GM12878 (cell line): ENCODE results near the gene SHROOM1. TPM values are rescaled to one million over a fixed set of nuclear protein-coding genes. Genes with fewer than 3 reads are reported as not detected.

Experiments used
- ATAC-seq: fragments of 200-7000 bp; cut with Tn5 transposase; 3 replicates; pipeline ENCODE4 v1.9.1; 2020; ENCODE audit warnings: mild to moderate bottlenecking, moderate library complexity
- BruUV-seq: library from RNA; stranded (reverse); fragments of 400-500 nt; replicated peaks from 2 replicates; lab custom pipeline; 2021; lab: Mats Ljungman, UMichigan
- CTCF ChIA-PET: fragments of 300-600 bp; sonication (Branson Sonifier 250); formaldehyde crosslinking; extraction: SDS; loops from one replicate; lab custom pipeline; 2021; ENCODE audit warnings: inconsistent platforms; lab: Yijun Ruan, JAX
- POLR2A ChIA-PET: fragments of 350-600 bp; formaldehyde crosslinking; extraction: SDS; loops from one replicate; lab custom pipeline; 2021; ENCODE audit warnings: inconsistent platforms; lab: Charles Lee
- RAD21 ChIA-PET: fragments of 300-600 bp; sonication (Branson Sonifier 250); formaldehyde crosslinking; loops from one replicate; lab custom pipeline; 2023; ENCODE audit warnings: antibody characterized with exemption; ENCODE audit not compliant: unreplicated experiment; lab: Charles Lee
- SMC1A ChIA-PET: fragments of 300-600 bp; sonication (Branson Sonifier 250); formaldehyde crosslinking; loops from one replicate; lab custom pipeline; 2023; ENCODE audit not compliant: unreplicated experiment, uncharacterized antibody; lab: Charles Lee
- DNase-seq: peaks from one replicate; pipeline ENCODE4 v3.0.0-alpha.2; 2011; ENCODE audit warnings: low read depth, low spot score
- FAIRE-seq: peaks from 3 replicates; lab custom pipeline; 2011; peaks lifted over from hg19 to GRCh38; lab: Jason Lieb, UNC
- H2AFZ ChIP-seq: 2 replicates; pipeline ENCODE4 v1.6.0; 2011; ENCODE audit warnings: low read depth, low read length, control low read depth; ENCODE audit not compliant: control insufficient read depth
- H3K27ac ChIP-seq: 2 replicates; pipeline ENCODE4 v1.5.1; 2011; ENCODE audit warnings: control low read depth; ENCODE audit not compliant: control insufficient read depth, insufficient read depth
- H3K27me3 ChIP-seq, 2 experiments: replicated peaks in 1 of 2; 2 replicates each; pipeline versions ENCODE4 v1.6.0 to v1.6.1; 2011; ENCODE audit warnings: low read length in 1 of 2; ENCODE audit not compliant: control insufficient read depth in 2 of 2, insufficient read depth in 2 of 2
- H3K36me3 ChIP-seq, 2 experiments: 2 replicates each; pipeline ENCODE4 v1.5.1; 2011; ENCODE audit warnings: low read length in 1 of 2; ENCODE audit not compliant: control insufficient read depth in 2 of 2, insufficient read depth in 2 of 2
- H3K4me1 ChIP-seq: 2 replicates; pipeline ENCODE4 v1.6.1; 2011; ENCODE audit warnings: mild to moderate bottlenecking, low read length, moderate library complexity, mixed read lengths; ENCODE audit not compliant: control insufficient read depth, insufficient read depth
- H3K4me2 ChIP-seq: 2 replicates; pipeline ENCODE4 v1.6.0; 2011; ENCODE audit warnings: control low read depth; ENCODE audit not compliant: control insufficient read depth, insufficient read depth
- H3K4me3 ChIP-seq: fragments of 200-600 bp; sonication (generic); 2 replicates; pipeline ENCODE4 v1.5.1; 2016
- H3K79me2 ChIP-seq: 2 replicates; pipeline ENCODE4 v1.6.0; 2011; ENCODE audit warnings: low read length; ENCODE audit not compliant: control insufficient read depth, insufficient read depth
- H3K9ac ChIP-seq: 2 replicates; pipeline ENCODE4 v1.8.0; 2011; ENCODE audit warnings: low read length, control low read depth, mixed read lengths; ENCODE audit not compliant: control insufficient read depth, insufficient read depth
- H3K9me3 ChIP-seq: replicated peaks from 3 replicates; pipeline ENCODE4 v1.5.1; 2011; ENCODE audit warnings: mild to moderate bottlenecking, low read length; ENCODE audit not compliant: control insufficient read depth, insufficient read depth
- H4K20me1 ChIP-seq: 2 replicates; pipeline ENCODE4 v1.6.0; 2011; ENCODE audit not compliant: control insufficient read depth, insufficient read depth
- CHD4 ChIP-seq: fragments of 200-600 bp; sonication (generic); IDR thresholded peaks from 2 replicates; pipeline ENCODE4 v1.6.1; 2016; ENCODE audit warnings: mild to moderate bottlenecking
- EZH2 ChIP-seq: IDR thresholded peaks from 2 replicates; pipeline ENCODE4 v1.6.1; 2012; ENCODE audit warnings: low read depth, mild to moderate bottlenecking, control low read depth, inconsistent platforms, low read length, borderline replicate concordance; ENCODE audit not compliant: control insufficient read depth
- MLLT1 ChIP-seq: fragments of 450-650 bp; IDR thresholded peaks from 2 replicates; pipeline ENCODE4 v1.6.1; 2016; ENCODE audit warnings: mild to moderate bottlenecking
- PBX3 ChIP-seq: IDR thresholded peaks from 2 replicates; pipeline ENCODE4 v1.6.1; 2011; ENCODE audit warnings: mild to moderate bottlenecking, low read depth, low read length, moderate library complexity; ENCODE audit not compliant: insufficient replicate concordance
- PKNOX1 ChIP-seq: fragments of 450-650 bp; IDR thresholded peaks from 2 replicates; pipeline ENCODE4 v1.6.1; 2016; ENCODE audit warnings: mild to moderate bottlenecking
- SIX5 ChIP-seq: IDR thresholded peaks from 2 replicates; pipeline ENCODE4 v1.6.1; 2011; ENCODE audit warnings: mild to moderate bottlenecking, low read depth, low read length, moderate library complexity; ENCODE audit not compliant: severe bottlenecking
- TARDBP ChIP-seq: IDR thresholded peaks from 2 replicates; pipeline ENCODE4 v1.6.1; 2016; ENCODE audit warnings: borderline replicate concordance
- WGBS: methylation state at CpG from one replicate; pipeline ENCODE4 v1.1.6; 2016; ENCODE audit warnings: low lambda C conversion rate; ENCODE audit not compliant: insufficient replicate concordance, insufficient coverage; ENCODE audit errors: missing lambda C conversion rate; 5-methylcytosine and 5-hydroxymethylcytosine counted together
- in situ Hi-C: fragments of 300-500 bp; cut with MboI; formaldehyde crosslinking; loops from 9 replicates; pipeline ENCODE4 v1.14.3; 2018; ENCODE audit warnings: mixed read lengths
- intact Hi-C: fragments of 100-400 bp; cut with micrococcal nuclease; formaldehyde crosslinking; loops from one replicate; pipeline ENCODE4 v1.14.2; 2022; ENCODE audit not compliant: unreplicated experiment
- polyA plus RNA-seq, 11 experiments: library from polyadenylated mRNA; depleted of rRNA in 4 of 11; unstranded in 6 of 11; stranded (reverse) in 5 of 11; fragments of >200 nt; fragmentation: Nextera tagmentation in 4 of 11; fragmentation: Illumina TruSeq in 1 of 11; extraction: Ambion mirVana in 4 of 11; extraction: Trizol in 1 of 11; gene quantifications; 1 replicate in 1 of 11; 2 replicates in 10 of 11; pipeline versions ENCODE4 v1.2.1 to v1.2.3, GENCODE V29; 2011 to 2016; ENCODE audit warnings: inconsistent platforms in 2 of 11, missing spikeins in 2 of 11, low read depth in 1 of 11
- total RNA-seq, 4 experiments: library from RNA; depleted of rRNA in 3 of 4; stranded (reverse); fragments of >200 nt in 3 of 4; fragmentation: Illumina TruSeq in 1 of 4; extraction: Trizol in 1 of 4; gene quantifications; 2 replicates each; pipeline versions ENCODE4 v1.2.1 to v1.2.3, GENCODE V29; 2013 to 2021
- TF ChIP-seq, protein P1 (sequence below): fragments of 450-650 bp; IDR thresholded peaks from 2 replicates; pipeline ENCODE4 v1.6.1; 2017; ENCODE audit warnings: low read depth, mild to moderate bottlenecking, moderate library complexity
- TF ChIP-seq, protein P2 (sequence below): fragments of 450-650 bp; formaldehyde crosslinking; IDR thresholded peaks from 2 replicates; pipeline ENCODE4 v1.4.0; 2020; ENCODE audit warnings: mild to moderate bottlenecking, moderate library complexity

Gene SHROOM1
- total and polyA plus RNA-seq, 10 of the 15 experiments (the other 5 are each of a cell fraction or from before 2014, with no cell fraction given): 0.05 to 3.9 (median 1.3) TPM

DNA sequence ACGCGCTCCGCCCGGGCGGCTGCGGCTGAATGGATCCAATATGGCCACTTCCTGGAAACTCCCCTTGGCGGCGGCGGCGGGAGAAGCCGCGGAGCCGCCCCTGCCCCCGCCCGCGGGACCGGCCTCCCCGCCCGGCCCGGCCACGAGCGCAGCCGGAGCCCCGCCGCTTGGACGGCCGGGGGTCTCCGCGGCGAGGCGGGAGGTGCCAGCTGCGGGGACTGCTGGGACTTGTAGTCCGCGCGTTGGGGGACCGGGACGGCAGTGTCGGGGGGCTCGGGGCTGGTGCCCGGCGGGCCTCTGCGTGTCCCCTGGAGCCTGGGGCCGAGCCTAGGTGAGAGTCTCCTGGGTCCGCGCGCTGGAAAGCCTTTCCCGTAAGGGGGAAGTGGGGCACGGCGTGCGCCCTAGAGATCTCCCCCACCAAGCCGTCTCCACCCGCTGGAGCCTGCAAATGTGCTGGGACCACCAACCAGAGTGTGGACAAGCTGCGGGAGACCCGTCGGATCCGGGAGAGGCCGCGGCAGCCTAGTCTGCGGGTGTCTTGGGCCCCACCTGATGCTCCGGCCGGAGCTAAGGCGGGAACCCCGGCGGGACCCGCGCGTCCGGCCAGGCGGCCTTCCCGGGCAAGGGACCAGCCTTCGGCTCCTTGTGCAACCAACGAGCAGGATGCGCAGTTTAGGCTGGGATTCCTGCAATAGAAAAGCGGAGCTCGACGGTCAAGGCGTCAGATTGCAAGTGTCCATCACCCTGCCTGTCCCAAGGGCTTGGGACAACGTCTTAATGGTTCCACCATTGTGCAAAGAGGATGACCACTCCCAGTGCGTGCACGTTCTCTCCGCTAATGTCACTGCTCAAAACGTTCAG, 53.0 kb downstream of the SHROOM1 start, which contains the start of gene SEPTIN8:
Gene SEPTIN8 (minus strand): TSS at position 31 of the 861 bp plus-strand sequence. CDS start 102 bp downstream, outside the sequence.
- H3K9ac ChIP-seq: peak within 1 kb of the TSS; percentile 81
- ATAC-seq (peak; percentile 74), DNase-seq (no peak), FAIRE-seq (peak; percentile 18)
- H2AFZ ChIP-seq: peak within 1 kb of the TSS; percentile 97
- H3K4me1 ChIP-seq: peaks cover 7% of the 10 kb centered on the region
- POLR2A ChIA-PET: interaction anchor here (0.6 to 7.2 kb wide), 11 partner anchors 12 to 114 kb away, joined by 3 to 56 read pairs (median 5); partner anchors contain the start of genes CCNI2 and KIF3A
- H4K20me1 ChIP-seq: no peaks in the 10 kb centered on the region
- 16% methylated on average over 52 of the region's 82 CpGs for WGBS
- SMC1A ChIA-PET: interaction anchor here (0.9 to 7.5 kb wide), 8 partner anchors 17 to 89 kb away, joined by 3 to 88 read pairs (median 5); partner anchors contain the start of gene CCNI2
- H3K36me3 ChIP-seq: no peaks in the 10 kb centered on the region
- RAD21 ChIA-PET: interaction anchor here (0.6 to 2.5 kb wide), 9 partner anchors 14 to 275 kb away, joined by 3 to 9 read pairs (median 4); partner anchors contain the start of genes CCNI2, HSPA4 and KIF3A
- H3K4me3 ChIP-seq: peak within 1 kb of the TSS; percentile 83
- H3K27me3 ChIP-seq: no peaks in the 10 kb centered on the region
- CTCF ChIA-PET: interaction anchor here (0.9 to 1.7 kb wide), 6 partner anchors 22 to 75 kb away, joined by 3 to 7 read pairs (median 3); no protein-coding TSS in a partner anchor
- intact Hi-C loops: no loop called here
- H3K9me3 ChIP-seq: no peaks in the 10 kb centered on the region
- peak within 1 kb of the TSS; percentile 90 for H3K4me2 ChIP-seq
- peaks cover 9% of the 10 kb centered on the region for H3K79me2 ChIP-seq
- BruUV-seq: no TSS peak
- in situ Hi-C loops: no loop called here
- peak within 1 kb of the TSS; percentile 50 for H3K27ac ChIP-seq
- TF ChIP-seq MLLT1 (no peak), SIX5 (peak; percentile 67), PBX3 (no peak), PKNOX1 (no peak), EZH2 (no peak), CHD4 (no peak), TARDBP (no peak)
- TF ChIP-seq, protein P1, sequence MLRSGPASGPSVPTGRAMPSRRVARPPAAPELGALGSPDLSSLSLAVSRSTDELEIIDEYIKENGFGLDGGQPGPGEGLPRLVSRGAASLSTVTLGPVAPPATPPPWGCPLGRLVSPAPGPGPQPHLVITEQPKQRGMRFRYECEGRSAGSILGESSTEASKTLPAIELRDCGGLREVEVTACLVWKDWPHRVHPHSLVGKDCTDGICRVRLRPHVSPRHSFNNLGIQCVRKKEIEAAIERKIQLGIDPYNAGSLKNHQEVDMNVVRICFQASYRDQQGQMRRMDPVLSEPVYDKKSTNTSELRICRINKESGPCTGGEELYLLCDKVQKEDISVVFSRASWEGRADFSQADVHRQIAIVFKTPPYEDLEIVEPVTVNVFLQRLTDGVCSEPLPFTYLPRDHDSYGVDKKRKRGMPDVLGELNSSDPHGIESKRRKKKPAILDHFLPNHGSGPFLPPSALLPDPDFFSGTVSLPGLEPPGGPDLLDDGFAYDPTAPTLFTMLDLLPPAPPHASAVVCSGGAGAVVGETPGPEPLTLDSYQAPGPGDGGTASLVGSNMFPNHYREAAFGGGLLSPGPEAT: no peak
- TF ChIP-seq, protein P2, sequence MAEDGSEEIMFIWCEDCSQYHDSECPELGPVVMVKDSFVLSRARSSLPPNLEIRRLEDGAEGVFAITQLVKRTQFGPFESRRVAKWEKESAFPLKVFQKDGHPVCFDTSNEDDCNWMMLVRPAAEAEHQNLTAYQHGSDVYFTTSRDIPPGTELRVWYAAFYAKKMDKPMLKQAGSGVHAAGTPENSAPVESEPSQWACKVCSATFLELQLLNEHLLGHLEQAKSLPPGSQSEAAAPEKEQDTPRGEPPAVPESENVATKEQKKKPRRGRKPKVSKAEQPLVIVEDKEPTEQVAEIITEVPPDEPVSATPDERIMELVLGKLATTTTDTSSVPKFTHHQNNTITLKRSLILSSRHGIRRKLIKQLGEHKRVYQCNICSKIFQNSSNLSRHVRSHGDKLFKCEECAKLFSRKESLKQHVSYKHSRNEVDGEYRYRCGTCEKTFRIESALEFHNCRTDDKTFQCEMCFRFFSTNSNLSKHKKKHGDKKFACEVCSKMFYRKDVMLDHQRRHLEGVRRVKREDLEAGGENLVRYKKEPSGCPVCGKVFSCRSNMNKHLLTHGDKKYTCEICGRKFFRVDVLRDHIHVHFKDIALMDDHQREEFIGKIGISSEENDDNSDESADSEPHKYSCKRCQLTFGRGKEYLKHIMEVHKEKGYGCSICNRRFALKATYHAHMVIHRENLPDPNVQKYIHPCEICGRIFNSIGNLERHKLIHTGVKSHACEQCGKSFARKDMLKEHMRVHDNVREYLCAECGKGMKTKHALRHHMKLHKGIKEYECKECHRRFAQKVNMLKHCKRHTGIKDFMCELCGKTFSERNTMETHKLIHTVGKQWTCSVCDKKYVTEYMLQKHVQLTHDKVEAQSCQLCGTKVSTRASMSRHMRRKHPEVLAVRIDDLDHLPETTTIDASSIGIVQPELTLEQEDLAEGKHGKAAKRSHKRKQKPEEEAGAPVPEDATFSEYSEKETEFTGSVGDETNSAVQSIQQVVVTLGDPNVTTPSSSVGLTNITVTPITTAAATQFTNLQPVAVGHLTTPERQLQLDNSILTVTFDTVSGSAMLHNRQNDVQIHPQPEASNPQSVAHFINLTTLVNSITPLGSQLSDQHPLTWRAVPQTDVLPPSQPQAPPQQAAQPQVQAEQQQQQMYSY (CRISPR knock-in tag): no peak
